Spleen (tissue), 7 donors: Measurements from ENCODE around the gene KCNIP2.

Experiments
- CTCF ChIP-seq, 11 experiments: fragments of 200-600 bp in 7 of 11; fragments of 450-650 bp in 4 of 11; sonication (generic) in 4 of 11; IDR thresholded peaks in 8 of 11; conservative IDR thresholded peaks in 3 of 11; 1 replicate in 7 of 11; 2 replicates in 4 of 11; pipeline versions ENCODE4 v1.4.0 to v1.8.0; 2016 to 2021; ENCODE audit warnings: antibody characterized with exemption in 11 of 11, inconsistent platforms in 4 of 11, mild to moderate bottlenecking in 1 of 11
- POLR2A ChIP-seq, 3 donors: fragments of 450-650 bp; IDR thresholded peaks; one replicate each; pipeline ENCODE4 v1.5.1; 2017; ENCODE audit warnings: antibody characterized with exemption in 3 of 3, mild to moderate bottlenecking in 1 of 3
- POLR2AphosphoS5 ChIP-seq, 3 donors: sonication (generic); formaldehyde crosslinking; IDR thresholded peaks; one replicate each; pipeline ENCODE4 v1.5.1; 2017; ENCODE audit warnings: antibody characterized with exemption in 3 of 3
- donor health status: DM: no; HTN: no; CAD: no; lungs with moderate emphysema.
- donor health status: DM: no; HTN: no; CAD: no.
- donor health status: DM: no; HTN: no; CAD: no.

DNA sequence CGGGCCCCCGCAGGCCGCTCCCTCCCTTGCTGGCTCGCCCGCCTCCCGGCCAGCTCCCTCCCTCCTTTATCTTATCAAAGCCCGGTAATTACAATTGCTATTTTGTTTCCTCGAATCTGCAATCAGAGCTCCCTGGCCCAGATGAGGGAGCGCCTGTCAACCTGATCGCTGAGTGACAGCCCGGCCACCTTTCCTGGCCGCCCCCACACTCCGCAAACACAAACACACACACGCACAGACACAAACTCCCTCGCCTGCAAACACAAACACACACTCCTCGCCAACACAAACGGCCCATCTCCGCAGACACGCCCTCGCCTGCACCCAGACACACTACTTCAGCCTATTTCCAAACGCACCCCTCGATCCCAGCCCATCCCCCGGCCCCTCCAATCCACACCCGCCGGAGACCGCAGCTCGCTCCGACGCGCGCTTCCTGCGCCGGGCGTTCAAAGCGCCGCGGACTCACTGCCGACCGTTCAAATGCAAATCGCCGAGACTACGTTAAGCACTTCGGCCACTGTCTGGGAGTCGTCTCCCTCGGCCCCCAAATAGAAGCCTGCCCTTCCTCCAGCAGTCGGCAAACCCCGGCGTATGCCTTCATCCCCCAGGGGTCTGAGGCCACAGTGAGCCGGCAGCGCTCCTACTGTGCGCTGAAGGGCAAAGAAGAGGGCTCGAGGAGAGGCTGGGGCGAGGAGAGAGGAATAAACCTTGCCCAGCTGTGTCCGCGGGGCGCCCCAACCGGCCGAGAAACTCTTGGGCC lies 64.6 kb downstream of the KCNIP2 start:
- TF ChIP-seq CTCF (IDR thresholded peaks at IDR 0.05 in 8 of 11, conservative IDR thresholded peaks at IDR 0.05 in 3 of 11) (no peak), POLR2A (IDR thresholded peaks at IDR 0.05) (no peak), POLR2AphosphoS5 (IDR thresholded peaks at IDR 0.05) (peak in 1 of 3 donors; percentile 47)
